MCF 10A (cell line): ENCODE data around the gene ESRRG. TPM values are rescaled to one million over a fixed set of nuclear protein-coding genes. Genes with fewer than 3 reads are reported as not detected.

Experiments
- BruUV-seq: library from RNA; stranded (reverse); fragments of 400-500 nt; replicated peaks from 2 replicates; lab custom pipeline; 2021; lab: Mats Ljungman, UMichigan
- CTCF ChIA-PET: fragments of 300-600 bp; sonication (Branson Sonifier 250); formaldehyde crosslinking; extraction: SDS; loops from one replicate; lab custom pipeline; 2021; ENCODE audit warnings: antibody characterized with exemption, inconsistent platforms; lab: Yijun Ruan, JAX
- POLR2A ChIA-PET: fragments of 300-600, 350-650 bp; sonication (Branson Sonifier 250); formaldehyde crosslinking; extraction: SDS; loops from one replicate; lab custom pipeline; 2020; ENCODE audit warnings: antibody characterized with exemption, inconsistent platforms; lab: Yijun Ruan, JAX
- DNase-seq: peaks from one replicate; pipeline ENCODE4 v3.0.0-alpha.2; 2018; ENCODE audit not compliant: unreplicated experiment
- H3K27ac Mint-ChIP-seq: one replicate; pipeline ENCODE4 v1.8.0; 2022; ENCODE audit warnings: mild to moderate bottlenecking, low read depth, mixed read lengths; ENCODE audit not compliant: unreplicated experiment
- H3K27me3 Mint-ChIP-seq: one replicate; pipeline ENCODE4 v1.8.0; 2022; ENCODE audit warnings: mixed read lengths; ENCODE audit not compliant: insufficient read depth, unreplicated experiment
- H3K36me3 Mint-ChIP-seq: one replicate; pipeline ENCODE4 v1.8.0; 2022; ENCODE audit warnings: mild to moderate bottlenecking, moderate library complexity, mixed read lengths; ENCODE audit not compliant: insufficient read depth, unreplicated experiment
- H3K4me1 Mint-ChIP-seq: one replicate; pipeline ENCODE4 v1.8.0; 2022; ENCODE audit warnings: mixed read lengths; ENCODE audit not compliant: insufficient read depth, unreplicated experiment
- H3K4me3 Mint-ChIP-seq: one replicate; pipeline ENCODE4 v1.8.0; 2022; ENCODE audit warnings: mild to moderate bottlenecking, moderate library complexity, mixed read lengths; ENCODE audit not compliant: unreplicated experiment
- H3K9me3 Mint-ChIP-seq: one replicate; pipeline ENCODE4 v1.8.0; 2022; ENCODE audit warnings: mixed read lengths; ENCODE audit not compliant: unreplicated experiment
- CTCF ChIP-seq: fragments of 200-600 bp; IDR thresholded peaks from one replicate; pipeline ENCODE4 v1.8.0; 2022; ENCODE audit warnings: antibody characterized with exemption, mild to moderate bottlenecking; ENCODE audit not compliant: unreplicated experiment
- intact Hi-C: fragments of 100-400 bp; cut with micrococcal nuclease; formaldehyde crosslinking; loops from 2 replicates; pipeline ENCODE4 v1.14.1; 2022
- total RNA-seq: library from RNA; stranded (reverse); gene quantifications from 2 replicates; pipeline ENCODE4 v1.2.3, GENCODE V29; 2022

ESRRG gene
- total RNA-seq, 1 experiment from 2014 or later: 0.44 TPM

DNA sequence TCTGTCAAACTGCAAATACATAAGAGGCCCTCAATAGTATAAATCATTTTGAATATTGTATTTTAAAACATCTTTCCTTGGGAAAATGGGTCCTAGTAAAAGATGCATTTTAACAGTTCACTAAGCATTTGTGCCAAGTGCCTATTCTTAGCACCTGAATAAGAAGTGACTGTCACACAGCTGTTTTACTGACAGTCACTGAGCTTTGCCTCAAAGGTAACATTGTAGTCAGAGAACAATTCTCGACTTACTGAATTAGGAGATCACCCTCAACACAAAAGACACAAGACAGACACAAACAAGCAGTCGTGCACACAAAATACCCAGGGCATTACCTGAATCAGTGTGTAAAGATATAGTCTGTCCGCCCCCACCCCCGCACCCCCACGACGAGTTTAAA is 408 bp downstream of the ESRRG start:
- Mint-ChIP-seq H3K36me3 (no peaks in the 10 kb centered on the region), H3K9me3 (no peaks in the 10 kb centered on the region), H3K4me1 (peaks cover 8% of the 10 kb centered on the region), H3K27ac (no peak overlapping the region), H3K4me3 (no peak overlapping the region), H3K27me3 (peaks cover 100% of the 10 kb centered on the region)
- intact Hi-C loops: loop anchor here (5.0 kb wide), 1 partner anchor 411 kb away; no protein-coding TSS in a partner anchor
- no peak for TF ChIP-seq CTCF
- DNase-seq: no peak
- ChIA-PET POLR2A (interaction anchor here (0.6 kb wide), 1 partner anchor 1205 kb away, joined by 6 read pairs; no protein-coding TSS in a partner anchor), CTCF (interaction anchor here (0.5 to 1.4 kb wide), 10 partner anchors 9 to 1471 kb away, joined by 3 to 7 read pairs (median 3); no protein-coding TSS in a partner anchor)
- BruUV-seq: no TSS peak

GRCh38 chr1:216721863-216722262 is 1.4 kb downstream of the ESRRG start:
- H3K27ac Mint-ChIP-seq: no peak overlapping the region
- ChIA-PET CTCF (interaction anchor here (0.6 to 1.3 kb wide), 7 partner anchors 14 to 682 kb away, joined by 3 to 6 read pairs (median 3); no protein-coding TSS in a partner anchor), POLR2A (no interaction called here)
- peaks cover 8% of the 10 kb centered on the region for H3K4me1 Mint-ChIP-seq
- peaks cover 100% of the 10 kb centered on the region for H3K27me3 Mint-ChIP-seq
- no peak for TF ChIP-seq CTCF
- no TSS peak for BruUV-seq
- no peak overlapping the region for H3K4me3 Mint-ChIP-seq
- no peaks in the 10 kb centered on the region for H3K36me3 Mint-ChIP-seq
- intact Hi-C loops: loop anchor here (5.0 kb wide), 1 partner anchor 410 kb away; no protein-coding TSS in a partner anchor
- no peak for DNase-seq
- no peaks in the 10 kb centered on the region for H3K9me3 Mint-ChIP-seq

- no TSS peak for BruUV-seq
- Mint-ChIP-seq H3K27me3 (peaks cover 100% of the 10 kb centered on the region), H3K9me3 (no peaks in the 10 kb centered on the region), H3K4me1 (peaks cover 8% of the 10 kb centered on the region), H3K4me3 (no peak overlapping the region), H3K36me3 (no peaks in the 10 kb centered on the region), H3K27ac (no peak overlapping the region)
- ChIA-PET CTCF (interaction anchor here (0.7 to 1.5 kb wide), 6 partner anchors 9 to 681 kb away, joined by 3 to 6 read pairs (median 4); no protein-coding TSS in a partner anchor), POLR2A (no interaction called here)
- intact Hi-C loops: loop anchor here (5.0 kb wide), 1 partner anchor 409 kb away; no protein-coding TSS in a partner anchor
- no peak for DNase-seq
- no peak for TF ChIP-seq CTCF
These were observed 2.2 kb downstream of the ESRRG start for GRCh38 chr1:216721062-216721461.

GRCh38 chr1:216711712-216712111 is 11.5 kb downstream of the ESRRG start:
- Mint-ChIP-seq H3K27me3 (peaks cover 98% of the 10 kb centered on the region), H3K27ac (no peak overlapping the region), H3K9me3 (no peaks in the 10 kb centered on the region), H3K36me3 (no peaks in the 10 kb centered on the region), H3K4me1 (no peaks in the 10 kb centered on the region), H3K4me3 (no peak overlapping the region)
- CTCF ChIA-PET: interaction anchor here (0.6 to 1.4 kb wide), 2 partner anchors 38 to 1421 kb away, joined by 3 to 6 read pairs; no protein-coding TSS in a partner anchor
- BruUV-seq: no TSS peak
- no peak for DNase-seq
- no peak for TF ChIP-seq CTCF
- POLR2A ChIA-PET: interaction anchor here (0.6 kb wide), 1 partner anchor 402 kb away, joined by 3 read pairs; no protein-coding TSS in a partner anchor
- intact Hi-C loops: no loop called here
